ENCODE results near the gene PTCD2.

DNA sequence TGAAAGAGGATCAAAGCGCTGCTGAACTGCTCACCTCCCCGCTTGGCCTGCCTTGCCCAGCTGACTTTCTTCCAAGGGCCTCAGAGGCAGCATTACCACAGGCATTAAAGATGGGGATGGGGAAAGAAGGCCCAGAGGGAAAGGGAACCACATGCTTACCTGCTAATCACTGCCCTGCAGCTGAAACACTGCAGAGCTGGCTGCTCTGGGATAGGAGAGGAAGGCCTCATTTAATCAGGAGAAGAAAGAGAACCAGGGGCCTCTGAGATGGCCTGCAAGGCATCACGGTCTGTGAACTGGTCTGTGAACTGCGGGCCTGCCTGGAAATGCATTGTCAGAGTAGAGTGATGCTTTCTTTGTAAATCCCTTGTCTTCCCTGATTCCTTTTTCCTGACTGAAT lies 44.8 kb downstream of the PTCD2 start:
- no peak for TF ChIP-seq POLR2A (IDR thresholded peaks at IDR 0.05)
- no peak for TF ChIP-seq CTCF (IDR thresholded peaks at IDR 0.05)
